ENCODE results near the gene RASGRF1. TPM values are rescaled to one million over a fixed set of nuclear protein-coding genes. Genes with fewer than 3 reads are reported as not detected.

The RASGRF1 gene
- polyA plus RNA-seq, 3 donors = 0.11 TPM; not detected in 2

DNA sequence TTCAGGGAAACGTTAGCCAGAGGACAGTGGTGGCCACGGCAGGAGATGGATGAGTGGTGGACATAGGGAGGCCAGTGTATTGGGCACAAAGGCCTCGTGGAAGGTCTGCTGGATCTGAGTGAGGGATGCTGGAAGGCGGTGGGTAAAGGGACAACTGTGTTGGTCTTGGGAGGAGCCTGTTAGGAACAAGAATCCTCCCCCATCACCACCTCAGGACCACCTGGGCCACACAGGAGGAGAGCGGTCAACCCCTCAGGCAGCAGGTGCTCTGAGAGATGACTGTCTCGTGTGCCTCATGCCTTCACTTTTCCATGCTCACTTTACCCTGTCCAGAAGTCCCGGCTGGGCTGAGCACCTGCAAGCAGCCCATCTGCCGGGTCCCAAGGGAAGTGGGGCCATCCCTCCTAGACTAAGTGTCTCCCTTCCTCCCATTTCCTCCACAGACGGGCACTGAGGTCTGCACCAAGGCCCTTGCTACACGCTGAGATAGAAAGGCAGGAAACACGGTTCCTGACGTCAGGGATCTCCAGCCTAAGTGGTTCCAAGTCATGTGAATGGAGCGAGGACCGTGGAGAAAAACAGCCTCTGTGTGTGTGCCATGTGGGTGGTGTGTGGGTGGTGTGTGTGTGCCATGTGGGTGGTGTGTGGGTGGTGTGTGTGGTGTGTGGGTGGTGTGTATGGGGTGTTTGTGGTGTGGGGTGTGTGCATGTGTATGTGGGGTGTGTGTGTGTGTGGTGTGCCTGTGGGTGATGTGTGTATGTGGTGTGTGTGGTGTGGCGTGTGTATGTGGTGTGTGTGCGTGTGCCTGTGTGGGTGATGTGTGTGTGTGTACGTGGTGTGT is 97.9 kb downstream of the RASGRF1 start:
- Mint-ChIP-seq H3K27me3 (ENCODE audit: low read depth in 3 of 3) (peaks cover 1 to 4% (median 3%) of the 10 kb centered on the region in 3 donors), H3K4me3 (no peak overlapping the region), H3K27ac (peak overlapping the region in 3 of 7 donors; percentile 10 to 78 (median 19))

DNA sequence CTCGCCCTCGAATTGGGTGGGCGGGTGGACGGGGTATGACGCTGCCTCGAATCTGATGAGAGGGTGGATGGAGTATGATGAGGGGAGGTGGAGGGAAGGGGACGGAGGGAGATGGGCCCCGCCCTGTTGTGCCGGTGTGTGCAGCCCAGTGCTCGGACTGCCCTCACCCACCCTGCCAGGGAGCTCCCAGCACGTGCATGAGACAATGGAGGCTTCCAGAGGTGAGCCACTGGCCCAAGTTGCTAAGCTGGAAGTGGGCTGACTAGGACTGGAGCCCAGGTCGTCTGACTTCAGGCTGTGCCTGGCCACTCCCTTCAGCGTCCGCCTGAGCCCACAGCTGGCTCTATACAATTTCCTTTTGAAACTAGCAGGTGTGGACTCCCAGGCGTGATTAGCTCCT is 98.7 kb downstream of the RASGRF1 start:
- H3K4me3 Mint-ChIP-seq = no peak overlapping the region
- WGBS (ENCODE audit: insufficient coverage) = 96% methylated on average over 15 of the region's 15 CpGs

More for the DNA sequence above, 97.9 kb downstream of the RASGRF1 start:
- TF ChIP-seq, protein P1, sequence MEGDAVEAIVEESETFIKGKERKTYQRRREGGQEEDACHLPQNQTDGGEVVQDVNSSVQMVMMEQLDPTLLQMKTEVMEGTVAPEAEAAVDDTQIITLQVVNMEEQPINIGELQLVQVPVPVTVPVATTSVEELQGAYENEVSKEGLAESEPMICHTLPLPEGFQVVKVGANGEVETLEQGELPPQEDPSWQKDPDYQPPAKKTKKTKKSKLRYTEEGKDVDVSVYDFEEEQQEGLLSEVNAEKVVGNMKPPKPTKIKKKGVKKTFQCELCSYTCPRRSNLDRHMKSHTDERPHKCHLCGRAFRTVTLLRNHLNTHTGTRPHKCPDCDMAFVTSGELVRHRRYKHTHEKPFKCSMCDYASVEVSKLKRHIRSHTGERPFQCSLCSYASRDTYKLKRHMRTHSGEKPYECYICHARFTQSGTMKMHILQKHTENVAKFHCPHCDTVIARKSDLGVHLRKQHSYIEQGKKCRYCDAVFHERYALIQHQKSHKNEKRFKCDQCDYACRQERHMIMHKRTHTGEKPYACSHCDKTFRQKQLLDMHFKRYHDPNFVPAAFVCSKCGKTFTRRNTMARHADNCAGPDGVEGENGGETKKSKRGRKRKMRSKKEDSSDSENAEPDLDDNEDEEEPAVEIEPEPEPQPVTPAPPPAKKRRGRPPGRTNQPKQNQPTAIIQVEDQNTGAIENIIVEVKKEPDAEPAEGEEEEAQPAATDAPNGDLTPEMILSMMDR (IDR thresholded peaks at IDR 0.05) = no peak
- no peaks in the 10 kb centered on the region for H3K9me3 ChIP-seq (replicated peaks in 1 of 2; ENCODE audit: control insufficient read depth in 1 of 2, insufficient read depth in 1 of 2, low read length in 2 of 2)
- H3K36me3 Mint-ChIP-seq = peaks cover 0 to 4% of the 10 kb centered on the region in 2 donors
- no peak overlapping the region for H3K4me3 ChIP-seq (replicated peaks in 1 of 3; ENCODE audit: low read depth in 2 of 3, low read length in 3 of 3)
- no peaks in the 10 kb centered on the region for H3K36me3 ChIP-seq (replicated peaks in 1 of 2; ENCODE audit: control insufficient read depth in 1 of 2, insufficient read depth in 2 of 2, low read length in 2 of 2)
- H3K4me1 ChIP-seq (ENCODE audit: control insufficient read depth in 1 of 2, insufficient read depth in 2 of 2, low read length in 2 of 2) = peaks cover 33 to 39% of the 10 kb centered on the region in 2 donors
- no peak overlapping the region for H3K4me2 ChIP-seq (replicated peaks; ENCODE audit: extremely low read depth, low read length, poor library complexity, severe bottlenecking)
- intact Hi-C loops (cut with micrococcal nuclease) = no loop called here
- H3K27ac ChIP-seq (ENCODE audit: low read depth in 1 of 2, low read length in 2 of 2) = no peak overlapping the region
- peaks cover 31% of the 10 kb centered on the region for H3K4me1 Mint-ChIP-seq
- no peaks in the 10 kb centered on the region for H3K79me2 ChIP-seq (ENCODE audit: insufficient read depth, low read length)
- 91% methylated on average over 10 of the region's 17 CpGs for WGBS (ENCODE audit: insufficient coverage)
- no peak for DNase-seq
- no peaks in the 10 kb centered on the region for H4K20me1 ChIP-seq (ENCODE audit: insufficient read depth, low read length)
- H3K9ac ChIP-seq (ENCODE audit: insufficient read depth, low read length, poor library complexity, severe bottlenecking) = no peak overlapping the region
- H2AFZ ChIP-seq (ENCODE audit: insufficient read depth, low read depth, low read length, poor library complexity, severe bottlenecking) = no peak overlapping the region
- no peaks in the 10 kb centered on the region for H3K27me3 ChIP-seq (ENCODE audit: control insufficient read depth in 2 of 2, insufficient read depth in 2 of 2, low read length in 2 of 2)
- H3K9me3 Mint-ChIP-seq = no peaks in the 10 kb centered on the region

More for the DNA sequence above, 98.7 kb downstream of the RASGRF1 start:
- H3K4me1 ChIP-seq (ENCODE audit: control insufficient read depth in 1 of 2, insufficient read depth in 2 of 2, low read length in 2 of 2) = peaks cover 36 to 43% of the 10 kb centered on the region in 2 donors
- no peaks in the 10 kb centered on the region for H4K20me1 ChIP-seq (ENCODE audit: insufficient read depth, low read length)
- TF ChIP-seq, protein P1 (IDR thresholded peaks at IDR 0.05) = no peak
- no peak for DNase-seq
- H3K9ac ChIP-seq (ENCODE audit: insufficient read depth, low read length, poor library complexity, severe bottlenecking) = no peak overlapping the region
- peaks cover 32% of the 10 kb centered on the region for H3K4me1 Mint-ChIP-seq
- no peaks in the 10 kb centered on the region for H3K36me3 ChIP-seq (replicated peaks in 1 of 2; ENCODE audit: control insufficient read depth in 1 of 2, insufficient read depth in 2 of 2, low read length in 2 of 2)
- no peak overlapping the region for H3K4me2 ChIP-seq (replicated peaks; ENCODE audit: extremely low read depth, low read length, poor library complexity, severe bottlenecking)
- H3K79me2 ChIP-seq (ENCODE audit: insufficient read depth, low read length) = no peaks in the 10 kb centered on the region
- no peak overlapping the region for H2AFZ ChIP-seq (ENCODE audit: insufficient read depth, low read depth, low read length, poor library complexity, severe bottlenecking)
- no peak overlapping the region for H3K27ac ChIP-seq (ENCODE audit: low read depth in 1 of 2, low read length in 2 of 2)
- no peak overlapping the region for H3K4me3 ChIP-seq (replicated peaks in 1 of 3; ENCODE audit: low read depth in 2 of 3, low read length in 3 of 3)
- no peaks in the 10 kb centered on the region for H3K9me3 Mint-ChIP-seq
- intact Hi-C loops (cut with micrococcal nuclease) = no loop called here
- no peaks in the 10 kb centered on the region for H3K27me3 ChIP-seq (ENCODE audit: control insufficient read depth in 2 of 2, insufficient read depth in 2 of 2, low read length in 2 of 2)
- no peak overlapping the region for H3K27ac Mint-ChIP-seq
- peaks cover 0 to 4% of the 10 kb centered on the region in 2 donors for H3K36me3 Mint-ChIP-seq
- H3K9me3 ChIP-seq (replicated peaks in 1 of 2; ENCODE audit: control insufficient read depth in 1 of 2, insufficient read depth in 1 of 2, low read length in 2 of 2) = no peaks in the 10 kb centered on the region
- peaks cover 1 to 4% (median 3%) of the 10 kb centered on the region in 3 donors for H3K27me3 Mint-ChIP-seq (ENCODE audit: low read depth in 3 of 3)
